Forelimb muscle (tissue), 1 donor: Measurements from ENCODE around the gene STH. TPM values are rescaled to one million over a fixed set of nuclear protein-coding genes. Genes with fewer than 3 reads are reported as not detected.
"Not testable (repeated sequence)": the region's sequence is repeated elsewhere in the genome, so short reads cannot be mapped to it uniquely, and the experiment has no call there.

ENCODE experiments used
- DNase-seq: peaks from one replicate; pipeline ENCODE4 v3.0.0-alpha.2; 2013; ENCODE audit warnings: low read depth
- polyA plus RNA-seq: library from polyadenylated mRNA; unstranded; fragments of 120-200 nt; gene quantifications from one replicate; pipeline ENCODE4 v1.2.1, GENCODE V29; 2013; ENCODE audit not compliant: insufficient read length

The STH gene
- polyA plus RNA-seq = not detected

GRCh38 chr17:45998987-45999899 is at the start of gene STH:
STH (plus strand) TSS chr17:45999250; CDS start chr17:45999280, 30 bp downstream.
- DNase-seq = no peak

GRCh38 chr17:45949755-45950320 is 49.2 kb upstream of the STH start:
- DNase-seq = no peak

GRCh38 chr17:45950888-45951287 is 48.2 kb upstream of the STH start:
- DNase-seq = no peak

GRCh38 chr17:45951403-45951802 is 47.6 kb upstream of the STH start:
- DNase-seq = no peak

GRCh38 chr17:45951941-45952340 is 47.1 kb upstream of the STH start:
- no peak for DNase-seq

- no peak for DNase-seq
Measured at GRCh38 chr17:45952814-45953320, 46.2 kb upstream of the STH start.

GRCh38 chr17:45953561-45953960 is 45.5 kb upstream of the STH start:
- DNase-seq = no peak

GRCh38 chr17:45954914-45955313 is 44.1 kb upstream of the STH start:
- no peak for DNase-seq

- no peak for DNase-seq
Measured at GRCh38 chr17:45955326-45955725, 43.7 kb upstream of the STH start.

- no peak for DNase-seq
Measured at GRCh38 chr17:45956090-45956489, 43.0 kb upstream of the STH start.

- DNase-seq = not testable (repeated sequence)
Measured at GRCh38 chr17:45956746-45957145, 42.3 kb upstream of the STH start.

GRCh38 chr17:45958307-45958706 is 40.7 kb upstream of the STH start:
- no peak for DNase-seq

GRCh38 chr17:45958994-45959665 is 39.9 kb upstream of the STH start:
- no peak for DNase-seq

- no peak for DNase-seq
Measured at GRCh38 chr17:45960311-45960710, 38.7 kb upstream of the STH start.

- no peak for DNase-seq
Measured at GRCh38 chr17:45961206-45961605, 37.8 kb upstream of the STH start.

GRCh38 chr17:45962221-45962972 is 36.7 kb upstream of the STH start:
- DNase-seq = no peak

- DNase-seq = no peak
Measured at GRCh38 chr17:45963283-45963682, 35.8 kb upstream of the STH start.

GRCh38 chr17:45963889-45964288 is 35.2 kb upstream of the STH start:
- no peak for DNase-seq

- DNase-seq = no peak
Measured at GRCh38 chr17:45964634-45965033, 34.4 kb upstream of the STH start.

- DNase-seq = no peak
Measured at GRCh38 chr17:45965812-45966211, 33.2 kb upstream of the STH start.

GRCh38 chr17:45966606-45967280 is 32.3 kb upstream of the STH start:
- no peak for DNase-seq
